Tibial artery (tissue), 4 donors: ENCODE measurements around the gene SATL1.

Experiments
- DNase-seq, 2 donors: peaks; one replicate each; pipeline ENCODE4 v3.0.0-alpha.2; 2019
- H3K27ac ChIP-seq, 2 donors: fragments of 200-600 bp; sonication (generic) in 1 of 2; 1 replicate in 1 of 2; 2 replicates in 1 of 2; pipeline ENCODE4 v1.5.1; 2018 to 2019; ENCODE audit warnings: mild to moderate bottlenecking in 1 of 2
- H3K27me3 ChIP-seq, 2 donors: fragments of 200-600 bp; sonication (generic) in 1 of 2; one replicate each; pipeline versions ENCODE4 v1.5.1 to v1.6.0; 2016 to 2019
- H3K36me3 ChIP-seq, 3 donors: fragments of 200-600 bp; sonication (generic) in 2 of 3; one replicate each; pipeline ENCODE4 v1.5.1; 2016 to 2019; ENCODE audit warnings: mild to moderate bottlenecking in 2 of 3
- H3K4me1 ChIP-seq, 4 donors: fragments of 200-600 bp; sonication (generic) in 2 of 4; 1 replicate in 3 of 4; 2 replicates in 1 of 4; pipeline ENCODE4 v1.5.1; 2016 to 2019
- H3K4me3 ChIP-seq, 2 donors: fragments of 200-600 bp; sonication (generic) in 1 of 2; 1 replicate in 1 of 2; 2 replicates in 1 of 2; pipeline ENCODE4 v1.5.1; 2018 to 2019; ENCODE audit warnings: mild to moderate bottlenecking in 2 of 2
- H3K9me3 ChIP-seq, 3 donors: fragments of 200-600 bp; sonication (generic) in 1 of 3; one replicate each; pipeline ENCODE4 v1.5.1; 2016 to 2019
- CTCF ChIP-seq, 2 experiments: fragments of 200-600 bp in 1 of 2; fragments of 450-650 bp in 1 of 2; IDR thresholded peaks; one replicate each; pipeline ENCODE4 v1.5.1; 2017 to 2019; ENCODE audit warnings: antibody characterized with exemption in 2 of 2, mild to moderate bottlenecking in 1 of 2, moderate library complexity in 1 of 2
- intact Hi-C: fragments of 100-400 bp; cut with DNase I; formaldehyde crosslinking; loops from one replicate; pipeline ENCODE4 v1.15.0; 2023; ENCODE audit warnings: low total_unique reads

The SATL1 gene

GRCh38 chrX:85052636-85053343, 190.8 kb downstream of the SATL1 start:
- no peak for DNase-seq
- intact Hi-C loops, result no loop called here
- no peaks in the 10 kb centered on the region for H3K9me3 ChIP-seq
- no peaks in the 10 kb centered on the region for H3K27me3 ChIP-seq
- peak overlapping the region; percentile 75 for H3K27ac ChIP-seq
- H3K4me3 ChIP-seq, result no peak overlapping the region
- peak; percentile 25 to 36 for TF ChIP-seq CTCF (IDR thresholded peaks at IDR 0.05)
- peaks cover 0 to 21% (median 0%) of the 10 kb centered on the region in 4 donors for H3K4me1 ChIP-seq
- no peaks in the 10 kb centered on the region for H3K36me3 ChIP-seq

GRCh38 chrX:85052205-85052604, 191.4 kb downstream of the SATL1 start:
- no peak overlapping the region for H3K4me3 ChIP-seq
- H3K9me3 ChIP-seq, result no peaks in the 10 kb centered on the region
- no peak for TF ChIP-seq CTCF (IDR thresholded peaks at IDR 0.05)
- H3K36me3 ChIP-seq, result no peaks in the 10 kb centered on the region
- no peak for DNase-seq
- peak overlapping the region; percentile 75 for H3K27ac ChIP-seq
- intact Hi-C loops, result no loop called here
- H3K27me3 ChIP-seq, result no peaks in the 10 kb centered on the region
- H3K4me1 ChIP-seq, result peaks cover 0 to 21% (median 0%) of the 10 kb centered on the region in 4 donors

- no peaks in the 10 kb centered on the region for H3K27me3 ChIP-seq
- no peak for DNase-seq
- H3K9me3 ChIP-seq, result no peaks in the 10 kb centered on the region
- H3K4me3 ChIP-seq, result no peak overlapping the region
- H3K36me3 ChIP-seq, result no peaks in the 10 kb centered on the region
- H3K27ac ChIP-seq, result peak overlapping the region; percentile 75
- no peak for TF ChIP-seq CTCF (IDR thresholded peaks at IDR 0.05)
- H3K4me1 ChIP-seq, result peaks cover 0 to 21% (median 0%) of the 10 kb centered on the region in 4 donors
- intact Hi-C loops, result no loop called here
These were observed 192.0 kb downstream of the SATL1 start for GRCh38 chrX:85051627-85052026.
